Activated T-helper 9 cell treated with anti-CD3 and anti-CD28 coated beads, Interleukin-2, amount 50 U/mL, for 16 hours (primary cell): Measurements from ENCODE around the gene KDM8.

Experiments used
- DNase-seq: peaks from one replicate; pipeline ENCODE4 v3.0.0-alpha.2; 2020; ENCODE audit warnings: low read depth

Gene KDM8

GRCh38 chr16:27203507-27204311 lies at the start of gene KDM8:
Gene KDM8, plus strand, starts transcription at chr16:27203526. Its CDS starts 6,598 bp downstream, at chr16:27210124.
- peak; percentile 99 for DNase-seq

- peak; percentile 61 for DNase-seq
Measured at GRCh38 chr16:27154705-27155521, 48.4 kb upstream of the KDM8 start.

GRCh38 chr16:27156579-27156978 lies 46.7 kb upstream of the KDM8 start:
- DNase-seq = no peak

GRCh38 chr16:27161398-27161797 lies 41.9 kb upstream of the KDM8 start:
- DNase-seq = no peak

- DNase-seq = no peak
Measured at GRCh38 chr16:27164352-27164751, 39.0 kb upstream of the KDM8 start.

- no peak for DNase-seq
Measured at GRCh38 chr16:27165576-27165975, 37.8 kb upstream of the KDM8 start.

GRCh38 chr16:27168790-27169189 lies 34.5 kb upstream of the KDM8 start:
- no peak for DNase-seq

- peak; percentile 28 for DNase-seq
Measured at GRCh38 chr16:27169511-27170071, 33.7 kb upstream of the KDM8 start.

- DNase-seq = no peak
Measured at GRCh38 chr16:27171584-27171983, 31.7 kb upstream of the KDM8 start.

GRCh38 chr16:27174007-27174406 lies 29.3 kb upstream of the KDM8 start:
- no peak for DNase-seq

GRCh38 chr16:27174798-27175197 lies 28.5 kb upstream of the KDM8 start:
- no peak for DNase-seq

GRCh38 chr16:27175888-27176287 lies 27.4 kb upstream of the KDM8 start:
- no peak for DNase-seq

GRCh38 chr16:27177031-27177774 lies 26.1 kb upstream of the KDM8 start:
- no peak for DNase-seq

GRCh38 chr16:27179500-27180072 lies 23.7 kb upstream of the KDM8 start:
- peak; percentile 69 for DNase-seq

GRCh38 chr16:27181019-27181790 lies 22.1 kb upstream of the KDM8 start:
- DNase-seq = no peak

- no peak for DNase-seq
Measured at GRCh38 chr16:27182906-27183405, 20.4 kb upstream of the KDM8 start.

GRCh38 chr16:27185776-27186130 lies 17.6 kb upstream of the KDM8 start:
- DNase-seq = no peak

GRCh38 chr16:27188633-27189032 lies 14.7 kb upstream of the KDM8 start:
- no peak for DNase-seq

- no peak for DNase-seq
Measured at GRCh38 chr16:27189335-27189972, 13.9 kb upstream of the KDM8 start.

- DNase-seq = no peak
Measured at GRCh38 chr16:27190316-27190871, 12.9 kb upstream of the KDM8 start.
